Measurements from ENCODE around the gene DNA2. TPM values are rescaled to one million over a fixed set of nuclear protein-coding genes. Genes with fewer than 3 reads are reported as not detected.
"Not testable (repeated sequence)": the region's sequence is repeated elsewhere in the genome, so short reads cannot be mapped to it uniquely, and the experiment has no call there.

Gene DNA2, protein sequence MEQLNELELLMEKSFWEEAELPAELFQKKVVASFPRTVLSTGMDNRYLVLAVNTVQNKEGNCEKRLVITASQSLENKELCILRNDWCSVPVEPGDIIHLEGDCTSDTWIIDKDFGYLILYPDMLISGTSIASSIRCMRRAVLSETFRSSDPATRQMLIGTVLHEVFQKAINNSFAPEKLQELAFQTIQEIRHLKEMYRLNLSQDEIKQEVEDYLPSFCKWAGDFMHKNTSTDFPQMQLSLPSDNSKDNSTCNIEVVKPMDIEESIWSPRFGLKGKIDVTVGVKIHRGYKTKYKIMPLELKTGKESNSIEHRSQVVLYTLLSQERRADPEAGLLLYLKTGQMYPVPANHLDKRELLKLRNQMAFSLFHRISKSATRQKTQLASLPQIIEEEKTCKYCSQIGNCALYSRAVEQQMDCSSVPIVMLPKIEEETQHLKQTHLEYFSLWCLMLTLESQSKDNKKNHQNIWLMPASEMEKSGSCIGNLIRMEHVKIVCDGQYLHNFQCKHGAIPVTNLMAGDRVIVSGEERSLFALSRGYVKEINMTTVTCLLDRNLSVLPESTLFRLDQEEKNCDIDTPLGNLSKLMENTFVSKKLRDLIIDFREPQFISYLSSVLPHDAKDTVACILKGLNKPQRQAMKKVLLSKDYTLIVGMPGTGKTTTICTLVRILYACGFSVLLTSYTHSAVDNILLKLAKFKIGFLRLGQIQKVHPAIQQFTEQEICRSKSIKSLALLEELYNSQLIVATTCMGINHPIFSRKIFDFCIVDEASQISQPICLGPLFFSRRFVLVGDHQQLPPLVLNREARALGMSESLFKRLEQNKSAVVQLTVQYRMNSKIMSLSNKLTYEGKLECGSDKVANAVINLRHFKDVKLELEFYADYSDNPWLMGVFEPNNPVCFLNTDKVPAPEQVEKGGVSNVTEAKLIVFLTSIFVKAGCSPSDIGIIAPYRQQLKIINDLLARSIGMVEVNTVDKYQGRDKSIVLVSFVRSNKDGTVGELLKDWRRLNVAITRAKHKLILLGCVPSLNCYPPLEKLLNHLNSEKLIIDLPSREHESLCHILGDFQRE
- total RNA-seq, result 10 to 100 TPM; 51.4 to 52.6 TPM

DNA sequence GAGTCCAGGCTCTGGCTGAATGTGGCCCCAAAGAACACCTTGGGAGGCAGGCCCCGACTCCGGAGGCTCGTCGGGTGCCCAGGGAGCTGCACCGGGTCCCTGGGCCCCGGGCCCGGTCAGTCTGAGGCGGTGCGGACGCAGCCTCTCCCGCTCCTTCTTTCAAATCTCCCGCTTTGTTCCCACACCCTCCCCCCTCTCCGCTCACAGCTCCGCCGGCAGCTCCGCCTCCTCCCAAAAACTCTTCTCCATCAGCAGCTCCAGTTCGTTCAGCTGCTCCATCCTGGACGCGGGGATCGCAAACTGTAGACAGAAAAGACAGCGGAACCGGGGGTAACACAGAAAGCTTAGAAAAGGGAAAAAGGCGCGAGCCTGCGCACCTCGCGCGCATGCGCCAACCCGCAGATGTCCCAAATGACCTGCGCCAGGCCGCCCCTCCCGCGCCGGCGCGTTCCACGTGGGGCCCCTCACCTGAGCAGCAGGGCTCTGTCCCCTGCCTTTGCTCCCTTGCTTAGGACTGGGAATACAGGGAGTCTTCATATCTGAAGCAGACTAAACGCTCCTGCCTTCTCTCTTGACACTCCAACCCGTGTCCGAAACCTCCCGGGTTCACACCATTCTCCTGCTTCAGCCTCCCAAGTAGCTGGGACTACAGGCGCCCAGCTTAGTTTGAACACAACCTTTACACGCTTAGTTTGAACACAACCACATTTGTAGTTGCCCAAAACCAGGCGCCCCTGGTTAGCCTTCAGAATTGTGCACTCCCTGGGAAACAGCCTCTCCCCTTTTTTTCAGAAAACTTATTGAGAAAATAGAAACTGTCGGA lies at the start of gene DNA2:
TSS of gene DNA2 (minus strand) at position 388 of the 823 bp plus-strand sequence. CDS start at position 279, 109 bp downstream.
- peak within 1 kb of the TSS; percentile 99 for H3K4me3 Mint-ChIP-seq
- peak within 1 kb of the TSS; percentile 99 for H3K27ac Mint-ChIP-seq
- no peaks in the 10 kb centered on the region for H3K9me3 Mint-ChIP-seq (ENCODE audit: insufficient read depth)
- H3K36me3 Mint-ChIP-seq (ENCODE audit: low read depth), result peaks cover 32% of the 10 kb centered on the region
- no peaks in the 10 kb centered on the region for H3K27me3 Mint-ChIP-seq (ENCODE audit: low read depth)
- CTCF ChIA-PET, result interaction anchor here (0.6 kb wide), 1 partner anchor 79 kb away, joined by 3 read pairs; no protein-coding TSS in a partner anchor
- H3K4me1 Mint-ChIP-seq (ENCODE audit: low read depth), result peaks cover 25% of the 10 kb centered on the region
- POLR2A ChIA-PET, result interaction anchor here (0.7 to 1.3 kb wide), 3 partner anchors 65 to 355 kb away, joined by 3 to 4 read pairs (median 3); partner anchors contain the start of genes HNRNPH3, RUFY2 and STOX1
- peak; percentile 86 for DNase-seq
- ATAC-seq, result peak; percentile 89

DNA sequence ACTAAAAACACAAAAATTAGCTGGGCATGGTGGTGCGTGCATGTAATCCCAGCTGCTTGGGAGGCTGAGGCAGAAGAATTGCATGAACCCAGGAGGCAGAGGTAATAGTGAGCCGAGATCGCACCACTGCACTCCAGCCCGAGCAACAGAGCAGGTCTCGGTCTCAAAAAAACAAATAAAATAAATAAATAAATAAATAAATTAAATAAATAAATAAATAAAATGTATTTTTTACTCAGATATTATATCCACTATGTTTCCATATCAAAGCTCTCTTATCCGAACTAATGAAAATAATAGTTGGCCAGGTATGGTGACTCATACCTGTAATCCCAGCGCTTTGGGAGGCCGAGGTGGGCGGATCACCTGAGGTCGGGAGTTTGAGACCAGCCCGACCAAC lies 46.8 kb upstream of the DNA2 start:
- H3K9me3 Mint-ChIP-seq (ENCODE audit: insufficient read depth); H3K4me3 Mint-ChIP-seq; ATAC-seq; H3K4me1 Mint-ChIP-seq (ENCODE audit: low read depth); H3K27me3 Mint-ChIP-seq (ENCODE audit: low read depth); H3K27ac Mint-ChIP-seq; POLR2A ChIA-PET; DNase-seq: not testable (repeated sequence)
- peaks cover 15% of the 10 kb centered on the region for H3K36me3 Mint-ChIP-seq (ENCODE audit: low read depth)
- CTCF ChIA-PET, result interaction anchor here (0.6 kb wide), 1 partner anchor 34 kb away, joined by 3 read pairs; no protein-coding TSS in a partner anchor

DNA sequence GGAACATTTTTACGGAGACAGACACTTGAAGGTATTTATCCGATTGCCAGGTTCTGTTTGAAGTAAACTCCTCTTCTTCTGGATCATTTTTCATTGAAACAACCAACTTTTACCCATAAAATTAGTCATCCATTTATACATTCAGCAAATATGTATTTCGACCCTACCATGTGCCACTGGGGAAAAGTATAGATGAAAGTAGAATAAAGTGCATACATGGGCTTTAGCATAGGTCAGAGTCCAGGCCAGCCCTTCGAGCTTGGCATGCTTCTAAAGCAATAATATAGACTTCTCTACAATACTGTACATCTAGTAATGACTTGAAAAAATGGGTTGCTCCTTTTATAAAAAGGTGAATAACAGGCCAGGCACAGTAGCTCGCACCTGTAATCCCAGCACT lies 45.4 kb upstream of the DNA2 start:
- DNase-seq (no peak), ATAC-seq (no peak)
- H3K36me3 Mint-ChIP-seq (ENCODE audit: low read depth), result peaks cover 14% of the 10 kb centered on the region
- POLR2A ChIA-PET, result no interaction called here
- no peak overlapping the region for H3K4me3 Mint-ChIP-seq
- no peaks in the 10 kb centered on the region for H3K27me3 Mint-ChIP-seq (ENCODE audit: low read depth)
- no peaks in the 10 kb centered on the region for H3K9me3 Mint-ChIP-seq (ENCODE audit: insufficient read depth)
- H3K27ac Mint-ChIP-seq, result no peak overlapping the region
- CTCF ChIA-PET, result interaction anchor here (1.3 kb wide), 1 partner anchor 33 kb away, joined by 3 read pairs; no protein-coding TSS in a partner anchor
- no peaks in the 10 kb centered on the region for H3K4me1 Mint-ChIP-seq (ENCODE audit: low read depth)

DNA sequence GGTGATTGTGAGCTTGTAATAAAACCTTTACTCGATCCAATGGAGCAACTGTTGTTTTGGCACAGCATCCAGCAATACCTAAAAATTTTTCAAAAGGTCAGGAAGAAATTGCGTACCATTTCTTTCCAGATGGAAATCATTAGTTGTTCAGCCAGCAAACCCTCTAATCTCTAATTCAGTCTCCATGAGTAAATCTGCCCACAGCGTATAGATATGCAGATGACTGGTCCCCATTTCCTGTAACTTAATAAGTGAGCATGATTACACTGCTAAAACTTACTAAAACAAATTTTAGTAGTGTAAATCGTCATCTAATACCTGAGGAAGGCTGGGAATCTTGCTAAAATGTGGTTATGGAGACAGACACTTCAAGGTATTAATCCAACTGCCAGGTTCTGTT lies 45.0 kb upstream of the DNA2 start:
- POLR2A ChIA-PET, result no interaction called here
- no peaks in the 10 kb centered on the region for H3K27me3 Mint-ChIP-seq (ENCODE audit: low read depth)
- no peak overlapping the region for H3K4me3 Mint-ChIP-seq
- DNase-seq, result no peak
- no peak for ATAC-seq
- H3K4me1 Mint-ChIP-seq (ENCODE audit: low read depth), result no peaks in the 10 kb centered on the region
- no peak overlapping the region for H3K27ac Mint-ChIP-seq
- H3K36me3 Mint-ChIP-seq (ENCODE audit: low read depth), result peaks cover 14% of the 10 kb centered on the region
- CTCF ChIA-PET, result interaction anchor here (1.3 kb wide), 1 partner anchor 34 kb away, joined by 3 read pairs; no protein-coding TSS in a partner anchor
- no peaks in the 10 kb centered on the region for H3K9me3 Mint-ChIP-seq (ENCODE audit: insufficient read depth)

DNA sequence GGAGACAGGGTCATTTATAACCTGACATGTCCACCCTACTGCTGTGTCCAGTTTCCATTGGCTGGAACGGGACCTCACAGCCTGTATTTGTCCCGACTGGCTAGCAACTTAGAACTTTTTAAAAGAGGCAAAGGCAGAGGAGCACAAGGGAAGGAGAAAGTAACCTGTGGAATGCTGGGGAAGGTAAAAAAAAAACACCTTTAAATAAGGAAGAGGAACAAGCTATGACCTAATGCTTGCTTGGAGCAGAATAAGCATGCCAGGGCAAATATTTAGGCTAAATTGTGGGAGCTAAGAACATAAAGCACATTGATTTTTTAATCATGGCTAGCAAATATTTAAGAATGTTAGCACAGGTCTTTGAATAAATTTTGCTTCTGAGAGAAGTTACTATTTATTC lies 44.4 kb upstream of the DNA2 start:
- H3K27ac Mint-ChIP-seq, result not testable (repeated sequence)

DNA sequence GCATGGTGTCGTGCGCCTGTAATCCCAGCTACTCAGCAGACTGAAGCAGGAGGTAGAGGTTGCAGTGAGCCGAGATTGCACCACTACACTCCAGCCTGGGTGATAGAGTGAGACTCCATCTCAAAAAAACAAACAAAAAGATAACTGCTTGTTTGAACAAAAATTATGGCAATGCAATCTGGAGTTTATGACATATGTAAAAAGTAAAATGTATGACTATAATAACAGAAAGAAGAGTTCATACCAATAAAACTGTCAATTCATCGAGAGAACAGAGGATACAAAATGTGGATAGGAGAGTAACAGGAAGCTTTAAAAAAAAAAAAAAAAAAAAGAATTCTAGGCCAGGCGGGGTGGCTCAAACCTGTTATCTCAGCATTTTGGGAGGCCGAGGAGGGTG lies 36.3 kb upstream of the DNA2 start:
- CTCF ChIA-PET, result no interaction called here
- no peak overlapping the region for H3K4me3 Mint-ChIP-seq
- H3K27me3 Mint-ChIP-seq (ENCODE audit: low read depth), result no peaks in the 10 kb centered on the region
- H3K27ac Mint-ChIP-seq, result no peak overlapping the region
- no peaks in the 10 kb centered on the region for H3K9me3 Mint-ChIP-seq (ENCODE audit: insufficient read depth)
- ATAC-seq (no peak), DNase-seq (no peak)
- H3K36me3 Mint-ChIP-seq (ENCODE audit: low read depth), result peaks cover 3% of the 10 kb centered on the region
- POLR2A ChIA-PET, result no interaction called here
- H3K4me1 Mint-ChIP-seq (ENCODE audit: low read depth), result no peaks in the 10 kb centered on the region

More for the DNA sequence above, 44.4 kb upstream of the DNA2 start:
- POLR2A ChIA-PET; ATAC-seq; DNase-seq; H3K4me3 Mint-ChIP-seq; H3K27me3 Mint-ChIP-seq (ENCODE audit: low read depth); H3K9me3 Mint-ChIP-seq (ENCODE audit: insufficient read depth); H3K4me1 Mint-ChIP-seq (ENCODE audit: low read depth): not testable (repeated sequence)
- peaks cover 12% of the 10 kb centered on the region for H3K36me3 Mint-ChIP-seq (ENCODE audit: low read depth)
- CTCF ChIA-PET, result interaction anchor here (1.3 kb wide), 1 partner anchor 34 kb away, joined by 3 read pairs; no protein-coding TSS in a partner anchor

DNA sequence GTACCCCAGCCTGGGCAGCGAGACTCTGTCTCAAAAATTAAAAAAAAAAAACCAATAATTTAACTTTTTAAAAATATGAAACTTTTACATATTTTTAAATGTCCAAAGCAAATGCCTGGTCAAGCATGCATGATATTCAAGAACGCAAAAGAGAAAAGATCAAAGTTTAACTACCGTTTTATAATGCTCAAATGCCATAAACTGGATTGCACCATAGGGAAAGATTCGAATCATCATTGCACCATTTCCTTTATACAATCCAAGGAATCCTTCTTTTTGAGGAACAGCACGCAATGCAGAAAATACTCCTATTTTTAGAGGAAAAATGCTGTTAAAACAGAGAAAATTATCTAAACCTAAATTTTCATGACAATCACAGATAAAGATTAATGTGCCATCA lies 34.6 kb upstream of the DNA2 start:
- CTCF ChIA-PET, result no interaction called here
- Mint-ChIP-seq H3K4me3 (no peak overlapping the region), H3K9me3 (ENCODE audit: insufficient read depth) (no peaks in the 10 kb centered on the region), H3K27me3 (ENCODE audit: low read depth) (no peaks in the 10 kb centered on the region), H3K27ac (no peak overlapping the region), H3K4me1 (ENCODE audit: low read depth) (no peaks in the 10 kb centered on the region), H3K36me3 (ENCODE audit: low read depth) (peaks cover 3% of the 10 kb centered on the region)
- ATAC-seq (no peak), DNase-seq (no peak)
- POLR2A ChIA-PET, result no interaction called here

DNA sequence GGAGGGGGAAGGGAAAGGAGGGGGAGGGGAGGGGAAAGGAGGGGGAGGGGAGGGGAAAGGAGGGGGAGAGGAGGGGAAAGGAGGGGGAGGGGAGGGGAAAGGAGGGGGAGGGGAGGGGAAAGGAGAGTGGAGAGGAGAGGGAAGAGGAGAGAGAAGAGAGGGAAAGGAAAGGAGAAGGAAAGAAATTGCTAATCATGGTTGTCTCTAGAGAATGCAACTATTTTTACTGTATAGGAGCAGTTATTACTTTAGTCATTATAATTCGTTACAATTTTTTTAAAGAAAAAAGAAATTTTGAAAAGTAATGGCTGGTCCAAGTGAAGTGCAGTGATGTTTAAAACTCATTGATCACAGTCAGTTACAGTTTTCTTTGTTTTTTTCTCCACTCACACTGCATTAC lies 31.1 kb upstream of the DNA2 start:
- POLR2A ChIA-PET, result no interaction called here

DNA sequence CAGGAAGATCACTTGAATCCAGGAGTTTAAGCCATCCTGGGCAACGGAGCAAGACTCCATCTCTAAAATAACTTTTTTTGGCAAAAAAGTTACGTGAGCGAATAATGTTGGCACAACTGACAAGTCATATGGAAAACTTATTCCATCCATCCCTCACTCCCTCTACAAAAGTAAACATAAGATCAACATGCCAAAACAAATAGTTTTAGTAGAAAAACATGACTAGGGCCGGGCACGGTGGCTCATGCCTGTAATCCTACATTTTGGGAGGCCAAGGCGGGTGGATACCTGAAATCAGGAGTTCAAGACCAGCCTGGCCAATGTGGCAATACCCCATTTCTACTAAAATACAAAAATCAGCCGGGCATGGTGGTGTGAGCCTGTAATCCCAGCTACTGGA lies 29.9 kb upstream of the DNA2 start:
- DNase-seq, result no peak
- no peak for ATAC-seq
- no peaks in the 10 kb centered on the region for H3K9me3 Mint-ChIP-seq (ENCODE audit: insufficient read depth)
- ChIA-PET POLR2A (no interaction called here), CTCF (no interaction called here)
- no peaks in the 10 kb centered on the region for H3K4me1 Mint-ChIP-seq (ENCODE audit: low read depth)
- no peak overlapping the region for H3K27ac Mint-ChIP-seq
- H3K27me3 Mint-ChIP-seq (ENCODE audit: low read depth), result no peaks in the 10 kb centered on the region
- H3K4me3 Mint-ChIP-seq, result no peak overlapping the region
- peaks cover 23% of the 10 kb centered on the region for H3K36me3 Mint-ChIP-seq (ENCODE audit: low read depth)

More for the DNA sequence above, 31.1 kb upstream of the DNA2 start:
- Mint-ChIP-seq H3K4me1 (ENCODE audit: low read depth) (no peaks in the 10 kb centered on the region), H3K27me3 (ENCODE audit: low read depth) (no peaks in the 10 kb centered on the region), H3K9me3 (ENCODE audit: insufficient read depth) (no peaks in the 10 kb centered on the region), H3K36me3 (ENCODE audit: low read depth) (peaks cover 22% of the 10 kb centered on the region), H3K4me3 (no peak overlapping the region), H3K27ac (no peak overlapping the region)
- CTCF ChIA-PET, result no interaction called here
- ATAC-seq, result no peak
- DNase-seq, result no peak

DNA sequence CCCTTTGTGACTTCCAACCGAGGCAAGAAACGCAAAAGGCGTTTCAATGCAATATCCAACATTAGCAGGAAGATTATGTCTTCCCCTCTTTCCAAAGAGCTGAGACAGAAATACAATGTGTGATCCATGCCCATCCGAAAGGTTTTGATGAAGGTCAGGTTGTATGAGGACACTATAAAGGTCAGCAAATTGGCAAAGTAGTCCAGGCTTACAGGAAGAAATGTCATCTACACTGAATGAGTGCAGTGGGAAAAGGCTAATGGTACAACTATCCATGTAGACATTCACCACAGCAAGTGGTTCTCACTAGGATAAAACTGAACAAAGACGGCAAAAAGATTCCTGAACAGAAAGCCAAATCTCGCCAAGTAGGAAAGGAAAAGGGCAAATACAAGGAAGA lies 27.8 kb upstream of the DNA2 start:
- DNase-seq (no peak), ATAC-seq (no peak)
- no peak overlapping the region for H3K27ac Mint-ChIP-seq
- H3K4me1 Mint-ChIP-seq (ENCODE audit: low read depth), result no peaks in the 10 kb centered on the region
- no peaks in the 10 kb centered on the region for H3K27me3 Mint-ChIP-seq (ENCODE audit: low read depth)
- peaks cover 25% of the 10 kb centered on the region for H3K36me3 Mint-ChIP-seq (ENCODE audit: low read depth)
- no peak overlapping the region for H3K4me3 Mint-ChIP-seq
- POLR2A ChIA-PET, result no interaction called here
- H3K9me3 Mint-ChIP-seq (ENCODE audit: insufficient read depth), result no peaks in the 10 kb centered on the region
- CTCF ChIA-PET, result no interaction called here

DNA sequence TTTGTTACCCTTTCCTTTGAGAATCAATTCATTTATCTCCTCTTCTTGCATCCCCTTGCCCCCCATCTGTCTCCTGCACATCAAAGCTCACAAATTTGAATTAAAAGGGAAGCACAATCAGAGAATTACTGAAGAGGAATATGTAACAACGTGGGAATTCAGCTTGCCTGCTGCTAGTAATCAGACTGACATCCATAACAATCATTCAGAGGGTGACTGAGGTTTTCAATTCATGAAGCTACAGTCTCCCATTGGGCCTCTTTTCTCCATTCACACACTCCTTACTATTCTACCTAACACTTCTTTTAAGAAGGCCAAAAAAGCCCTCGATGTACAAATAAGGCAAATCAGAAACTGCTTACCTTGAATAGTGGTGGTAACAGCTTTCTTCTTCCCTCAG lies 24.3 kb upstream of the DNA2 start:
- no peak overlapping the region for H3K4me3 Mint-ChIP-seq
- DNase-seq (no peak), ATAC-seq (no peak)
- H3K9me3 Mint-ChIP-seq (ENCODE audit: insufficient read depth), result no peaks in the 10 kb centered on the region
- no peaks in the 10 kb centered on the region for H3K27me3 Mint-ChIP-seq (ENCODE audit: low read depth)
- no peak overlapping the region for H3K27ac Mint-ChIP-seq
- H3K36me3 Mint-ChIP-seq (ENCODE audit: low read depth), result peaks cover 23% of the 10 kb centered on the region
- H3K4me1 Mint-ChIP-seq (ENCODE audit: low read depth), result no peaks in the 10 kb centered on the region
- POLR2A ChIA-PET, result no interaction called here
- CTCF ChIA-PET, result no interaction called here

Data from activated CD8-positive, alpha-beta T cell treated with anti-CD3 and anti-CD28 coated beads, Interleukin-2, amount 10 ng/mL, durations not matched to agents 7 days and 5 days (primary cell).